Measurements from ENCODE around the gene TBL1XR1.
"Not testable (repeated sequence)": the region's sequence is repeated elsewhere in the genome, so short reads cannot be mapped to it uniquely, and the experiment has no call there.

Gene TBL1XR1

DNA sequence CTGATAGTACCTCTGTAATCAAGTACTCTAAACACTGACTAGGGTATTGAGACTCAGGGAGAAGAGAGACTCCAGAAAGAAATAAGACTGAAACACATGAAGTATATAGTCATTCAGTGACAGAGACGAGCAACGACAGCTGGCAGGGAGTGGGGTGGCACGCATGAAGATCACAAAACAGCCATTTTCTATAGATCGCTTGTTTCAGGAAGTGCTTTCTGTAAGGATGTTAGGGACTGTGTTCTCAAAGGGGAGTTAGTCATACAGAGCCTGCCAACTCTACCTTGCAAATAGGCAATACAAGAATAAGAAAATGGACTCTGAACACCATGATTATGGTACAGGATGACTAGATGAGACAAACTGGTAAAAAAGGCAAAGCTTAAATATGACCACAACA is 139.5 kb downstream of the TBL1XR1 start:
- DNase-seq, result peak in 1 of 2 donors; percentile 18

GRCh38 chr3:177056927-177057326 is 140.4 kb downstream of the TBL1XR1 start:
- DNase-seq, result no peak

- no peak for DNase-seq
These were observed 141.4 kb downstream of the TBL1XR1 start for GRCh38 chr3:177055605-177056571.

- DNase-seq, result no peak
These were observed 144.2 kb downstream of the TBL1XR1 start for GRCh38 chr3:177053107-177053506.

- DNase-seq, result no peak
These were observed 145.9 kb downstream of the TBL1XR1 start for GRCh38 chr3:177051411-177051810.

GRCh38 chr3:177050501-177051237 is 146.6 kb downstream of the TBL1XR1 start:
- peak in 1 of 2 donors; percentile 38 for DNase-seq

- no peak for DNase-seq
These were observed 151.5 kb downstream of the TBL1XR1 start for GRCh38 chr3:177045767-177046166.

- DNase-seq, result no peak
These were observed 152.1 kb downstream of the TBL1XR1 start for GRCh38 chr3:177045222-177045621.

GRCh38 chr3:177041730-177042551 is 155.3 kb downstream of the TBL1XR1 start:
- DNase-seq, result no peak

GRCh38 chr3:177041021-177041729 is 156.1 kb downstream of the TBL1XR1 start:
- DNase-seq, result no peak

DNA sequence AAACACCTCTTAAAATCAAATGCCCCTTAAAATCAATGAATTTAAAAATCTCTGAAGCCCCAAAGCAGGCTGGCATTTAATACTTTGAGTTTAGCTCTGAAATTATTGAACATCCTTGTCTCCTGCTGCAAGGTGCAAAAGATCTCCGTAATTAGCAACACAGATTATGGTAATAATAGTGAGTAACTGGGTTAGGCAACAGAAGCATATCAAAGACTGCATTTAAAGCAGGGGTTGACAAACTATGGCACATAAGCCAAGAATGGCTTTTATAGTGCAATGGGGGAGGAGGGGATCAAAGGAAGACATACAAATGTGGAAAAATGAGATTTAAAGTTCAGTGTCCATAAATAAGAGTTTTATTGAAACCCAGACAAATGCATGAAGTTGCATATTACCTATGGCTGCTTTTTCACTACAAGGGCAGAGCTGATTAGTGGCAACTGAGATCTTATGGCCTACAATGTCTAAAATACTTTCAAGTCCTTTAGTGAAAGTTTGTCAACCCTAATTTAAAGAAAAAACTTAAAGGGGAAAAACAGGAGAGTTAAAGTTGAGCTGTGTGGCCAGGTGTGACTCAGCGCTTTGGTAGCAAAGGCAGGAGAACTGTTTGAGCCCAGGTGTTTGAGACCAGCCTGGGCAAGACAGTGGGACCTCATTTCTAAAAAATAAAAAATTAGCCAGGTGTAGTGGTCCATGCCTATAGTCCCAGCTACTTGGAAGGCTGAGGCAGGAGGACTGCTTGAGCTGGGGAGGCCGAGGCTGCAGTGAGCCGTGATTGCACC is 157.6 kb downstream of the TBL1XR1 start:
- DNase-seq, result no peak

DNA sequence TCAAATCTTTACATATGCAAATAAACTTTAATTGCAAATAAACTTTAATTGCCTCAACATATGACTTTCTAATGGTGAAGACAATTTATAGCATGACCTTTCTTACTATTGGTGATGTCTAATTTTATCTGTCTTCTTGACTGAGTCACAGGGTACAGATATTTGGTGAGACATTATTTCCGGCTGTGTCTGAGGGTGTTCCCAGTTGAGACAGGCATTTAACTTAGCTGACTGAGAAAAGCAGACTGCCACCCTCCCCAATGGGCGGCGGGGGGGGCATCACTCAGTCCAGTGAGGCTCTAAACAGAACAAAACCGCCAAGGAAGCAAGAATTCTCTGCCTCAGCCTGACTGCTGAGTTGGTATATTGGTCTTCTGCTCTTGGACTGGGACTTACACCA is 160.0 kb downstream of the TBL1XR1 start:
- no peak for DNase-seq

DNA sequence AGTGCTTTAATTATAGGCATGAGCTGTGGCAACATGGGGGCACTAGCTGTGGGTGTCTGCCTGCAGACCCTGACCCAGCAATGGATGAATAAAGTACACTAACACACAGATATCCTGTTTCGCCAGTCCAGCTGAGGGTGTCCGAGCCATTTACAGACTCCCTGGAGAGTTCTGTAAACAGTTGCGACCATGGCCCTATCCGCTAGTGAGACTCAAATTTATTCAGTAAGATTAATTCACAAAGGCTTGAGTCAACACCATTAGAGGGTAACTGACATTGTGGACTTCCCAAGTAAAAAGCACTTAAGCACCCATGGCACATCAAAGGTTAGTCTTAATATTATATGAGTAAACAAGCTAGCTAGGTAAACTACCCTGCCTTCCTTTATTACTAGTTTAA is 161.6 kb downstream of the TBL1XR1 start:
- DNase-seq, result no peak

- no peak for DNase-seq
These were observed 162.3 kb downstream of the TBL1XR1 start for GRCh38 chr3:177034832-177035475.

DNA sequence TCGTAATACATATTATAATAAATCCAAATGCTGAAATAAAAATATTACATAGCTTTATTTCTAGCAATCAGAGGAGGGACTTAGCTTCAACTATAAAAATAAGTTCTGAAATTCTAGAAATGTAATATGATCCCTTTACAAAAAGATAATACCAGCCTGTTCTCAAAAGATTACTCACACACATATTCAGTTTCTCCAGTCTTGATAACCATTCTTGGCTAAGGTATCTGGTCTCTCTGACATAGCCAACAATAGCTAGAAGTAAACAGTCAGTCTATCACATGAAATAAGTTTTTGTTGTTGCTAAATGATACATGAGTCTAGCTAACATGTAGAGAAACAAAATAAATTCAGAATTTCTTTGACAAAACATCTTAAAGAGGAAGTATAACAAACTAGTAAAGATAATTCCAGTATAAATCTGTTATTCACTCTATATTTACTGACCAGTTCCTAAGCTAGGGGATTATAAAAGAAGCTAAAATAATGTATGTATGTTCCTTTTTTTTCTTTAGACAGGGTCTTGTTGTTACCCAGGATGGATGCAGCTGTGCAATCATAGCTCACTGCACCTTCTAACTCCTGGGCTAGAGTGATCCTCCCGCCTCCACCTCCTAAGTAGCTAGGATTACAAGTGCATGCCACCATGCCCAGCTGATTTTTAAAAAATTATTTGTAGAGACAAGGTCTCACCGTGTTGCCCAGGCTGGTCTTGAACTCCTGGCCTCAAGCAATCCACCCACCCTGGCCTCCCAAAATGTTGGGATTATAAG is 170.6 kb downstream of the TBL1XR1 start:
- no peak for DNase-seq

DNA sequence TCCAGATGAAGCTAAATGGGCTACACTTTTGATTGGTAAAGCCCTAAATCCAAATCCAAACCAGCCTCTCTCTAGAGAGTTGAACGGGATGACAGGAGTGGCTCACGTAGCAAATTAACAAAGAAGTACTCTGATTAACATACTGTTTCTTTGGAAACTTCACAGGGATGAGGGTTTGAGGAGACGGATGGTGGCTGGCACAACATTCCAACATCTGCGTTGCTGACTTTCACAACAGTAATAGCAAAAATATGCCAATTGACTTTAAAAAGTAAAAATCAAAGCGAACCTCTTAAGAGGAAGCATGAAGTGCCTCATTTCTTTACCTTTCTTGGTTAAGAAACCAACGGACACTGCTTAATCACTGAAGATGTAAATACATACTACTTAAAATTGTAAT is 181.4 kb downstream of the TBL1XR1 start:
- no peak for DNase-seq

- no peak for DNase-seq
These were observed 183.5 kb downstream of the TBL1XR1 start for GRCh38 chr3:177013681-177014280.

DNA sequence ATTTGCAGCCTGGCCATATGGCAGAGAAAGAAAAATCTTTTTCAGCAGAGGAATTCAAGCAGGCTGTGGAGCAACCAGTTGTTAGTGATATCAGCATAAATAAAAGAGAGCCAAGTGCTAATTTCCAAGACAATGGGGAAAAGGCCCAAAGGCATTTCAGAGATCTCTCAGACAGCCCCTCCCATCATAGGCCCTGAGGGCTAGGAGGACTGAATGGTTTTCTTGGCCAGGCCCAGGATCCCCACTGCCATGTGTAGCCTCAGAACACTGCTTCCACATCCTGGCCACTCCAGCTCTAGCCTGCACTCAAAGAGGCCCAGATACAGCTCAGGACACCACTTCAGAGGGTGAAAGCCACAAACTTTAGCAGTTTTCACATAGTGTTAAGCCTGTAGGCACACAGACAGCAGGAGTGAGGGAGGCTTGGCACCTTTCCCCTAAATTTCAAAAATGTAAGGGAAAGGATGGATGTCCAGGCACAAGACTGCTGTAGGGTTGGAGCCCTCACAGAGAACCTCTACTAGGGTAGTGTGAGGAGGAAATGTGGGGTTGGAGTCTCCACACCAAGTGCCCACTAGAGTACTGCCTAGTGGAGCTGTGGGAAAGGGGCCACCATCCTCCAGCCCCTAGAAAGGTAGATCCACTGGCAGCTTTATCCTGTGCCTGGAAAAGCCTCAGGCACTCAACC is 191.4 kb downstream of the TBL1XR1 start:
- DNase-seq, result no peak

GRCh38 chr3:177000159-177000558 is 197.1 kb downstream of the TBL1XR1 start:
- DNase-seq, result not testable (repeated sequence)
